ENCODE measurements around the gene IFIH1.

Gene IFIH1

GRCh38 chr2:162257425-162257824 is 61.1 kb downstream of the IFIH1 start:
- DNase-seq (ENCODE audit: low read depth in 2 of 2): no peak

DNA sequence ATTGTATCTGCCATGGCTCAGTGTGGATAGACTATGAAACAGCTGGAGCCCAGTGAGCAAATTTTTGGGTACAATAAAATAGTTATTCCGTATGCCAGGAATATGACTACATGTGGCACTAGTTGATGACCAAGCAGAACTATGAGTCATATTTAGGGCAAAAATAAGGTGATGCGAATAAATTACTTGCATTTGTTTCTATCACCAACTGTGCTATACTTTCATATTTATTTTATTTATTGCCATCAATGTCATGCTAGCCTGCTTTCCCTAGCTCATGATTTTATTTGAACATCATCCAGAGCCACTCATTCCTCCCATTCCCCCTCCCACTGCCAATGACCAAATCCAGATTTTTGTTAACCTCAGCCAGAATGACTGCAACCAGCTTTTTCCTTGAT is 61.9 kb downstream of the IFIH1 start:
- DNase-seq (ENCODE audit: low read depth in 2 of 2): peak in 1 of 2 experiments; percentile 48

- DNase-seq (ENCODE audit: low read depth in 2 of 2): no peak
Measured at GRCh38 chr2:162254236-162254871, 64.1 kb downstream of the IFIH1 start.

- DNase-seq (ENCODE audit: low read depth in 2 of 2): no peak
Measured at GRCh38 chr2:162253435-162253834, 65.0 kb downstream of the IFIH1 start.

DNA sequence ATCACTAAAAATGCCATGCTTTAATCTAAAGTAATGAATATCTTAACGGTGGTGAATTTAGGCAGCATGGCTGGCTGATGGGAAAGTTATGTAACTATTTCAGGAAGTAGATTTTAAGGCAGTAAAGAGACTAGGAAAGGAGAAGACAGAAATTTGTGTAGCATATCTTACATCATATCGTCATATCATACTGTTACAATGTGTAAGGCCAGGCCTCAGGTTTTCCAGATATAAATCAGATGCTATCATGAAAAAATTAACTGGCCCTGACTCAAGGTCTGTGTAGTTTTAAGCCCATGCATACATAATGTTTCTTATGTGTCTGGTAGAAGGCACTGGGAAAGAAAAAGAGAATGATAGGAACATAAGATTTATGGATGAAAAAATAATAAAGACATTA is 66.3 kb downstream of the IFIH1 start:
- DNase-seq (ENCODE audit: low read depth in 2 of 2): peak in 1 of 2 experiments; percentile 41

- DNase-seq (ENCODE audit: low read depth in 2 of 2): peak in 1 of 2 experiments; percentile 42
Measured at GRCh38 chr2:162245781-162246180, 72.7 kb downstream of the IFIH1 start.

DNA sequence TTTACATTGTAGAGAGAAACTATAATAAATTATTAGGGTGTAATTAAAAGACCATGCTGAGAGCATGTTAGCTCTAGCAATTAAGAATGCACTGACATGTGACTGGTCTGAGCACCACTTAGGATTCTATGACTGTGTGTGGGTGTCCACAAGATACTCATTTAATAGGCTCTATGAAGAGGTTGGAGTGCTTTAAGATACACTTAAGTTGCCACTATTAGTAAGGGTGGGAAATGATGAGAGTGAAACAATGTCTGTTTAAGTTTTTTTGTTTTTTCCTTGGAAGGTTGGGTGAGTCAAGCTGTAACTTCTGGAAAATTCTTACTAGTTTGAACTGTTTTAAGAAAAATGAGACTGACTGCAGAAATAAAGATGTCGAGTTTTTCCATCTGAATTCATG is 73.4 kb downstream of the IFIH1 start:
- no peak for DNase-seq (ENCODE audit: low read depth in 2 of 2)

- peak; percentile 75 to 76 for DNase-seq (ENCODE audit: low read depth in 2 of 2)
Measured at GRCh38 chr2:162244541-162245031, 73.9 kb downstream of the IFIH1 start.

GRCh38 chr2:162243715-162244114 is 74.8 kb downstream of the IFIH1 start:
- DNase-seq (ENCODE audit: low read depth in 2 of 2): no peak

DNA sequence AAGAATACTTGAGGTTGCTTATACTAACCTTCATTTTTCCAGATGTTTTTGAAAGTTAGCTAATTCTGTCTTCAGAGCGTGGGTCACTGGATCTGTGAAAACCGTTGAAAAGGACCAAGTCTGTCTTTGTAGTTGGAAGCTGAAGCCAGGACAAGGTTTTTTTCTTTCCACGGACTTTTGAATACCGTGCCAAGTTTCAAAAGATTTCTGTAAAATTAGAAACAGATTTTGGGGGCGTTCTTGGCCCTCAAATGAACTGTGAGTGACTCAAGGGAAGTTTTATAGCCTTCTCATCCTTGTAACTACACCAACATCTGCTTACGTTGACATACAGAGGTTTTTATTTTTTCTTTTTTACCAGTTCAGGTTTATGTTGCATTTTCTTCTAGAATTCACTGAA is 75.2 kb downstream of the IFIH1 start, which contains the start of gene FAP:
TSS of gene FAP (minus strand) at position 152 of the 400 bp plus-strand sequence. CDS start at position 34, 118 bp downstream.
- peak; percentile 92 to 94 for DNase-seq (ENCODE audit: low read depth in 2 of 2)

DNA sequence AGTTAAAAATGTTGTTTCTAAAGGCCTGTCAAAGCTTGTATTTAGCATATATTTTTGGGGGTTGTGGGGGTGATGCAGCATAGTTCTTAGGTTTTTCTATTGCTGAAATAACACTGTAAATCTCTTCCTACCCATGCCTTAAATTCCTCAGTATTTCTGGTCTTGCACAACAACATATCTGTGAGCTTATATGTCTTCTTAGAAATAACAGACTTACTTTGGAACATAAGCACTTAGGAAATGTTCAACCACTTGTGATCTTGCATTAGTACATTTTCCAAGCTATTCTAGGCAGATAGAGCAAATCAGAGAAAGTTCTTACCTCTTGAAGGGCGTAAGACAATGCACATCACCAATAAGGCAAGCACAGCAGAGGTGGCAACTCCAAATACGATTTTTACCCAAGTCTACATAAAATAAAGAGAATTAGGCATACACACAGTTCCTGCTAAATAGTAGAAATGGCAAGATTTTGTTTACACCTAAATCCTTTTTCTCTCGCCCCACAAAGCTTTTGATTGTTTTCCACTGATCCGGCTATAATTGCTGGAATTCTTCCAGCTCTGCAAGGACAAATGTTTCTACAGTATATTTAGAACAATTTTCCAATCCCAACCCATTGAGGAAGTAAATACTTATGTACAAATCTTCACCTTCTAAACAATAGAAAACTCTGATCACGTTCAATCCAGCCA is 75.8 kb downstream of the IFIH1 start:
- peak; percentile 82 to 88 for DNase-seq (ENCODE audit: low read depth in 2 of 2)

GRCh38 chr2:162241571-162241970 is 76.9 kb downstream of the IFIH1 start:
- no peak for DNase-seq (ENCODE audit: low read depth in 2 of 2)

- no peak for DNase-seq (ENCODE audit: low read depth in 2 of 2)
Measured at GRCh38 chr2:162234620-162235462, 83.6 kb downstream of the IFIH1 start.

DNA sequence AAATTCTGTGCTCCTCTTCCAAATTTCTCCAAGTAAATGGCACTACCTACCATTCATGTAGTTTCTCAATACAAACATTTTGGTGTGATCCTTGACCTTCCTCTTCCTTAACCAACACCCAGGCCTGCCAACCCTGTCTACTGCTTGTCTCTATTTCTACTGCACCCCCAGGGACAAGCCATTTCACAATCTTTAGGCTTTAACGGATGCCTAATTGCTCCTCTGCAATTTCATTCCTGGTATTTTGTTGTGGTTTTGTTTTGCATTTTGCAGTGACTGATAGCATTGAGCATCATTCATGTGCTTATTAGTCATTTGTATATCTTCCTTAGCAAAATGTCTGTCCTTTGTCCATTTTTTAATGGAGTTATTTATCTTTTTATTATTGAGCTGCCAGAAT is 85.3 kb downstream of the IFIH1 start:
- DNase-seq (ENCODE audit: low read depth in 2 of 2): peak in 1 of 2 experiments; percentile 54

GRCh38 chr2:162232671-162233070 is 85.8 kb downstream of the IFIH1 start:
- DNase-seq (ENCODE audit: low read depth in 2 of 2): no peak

GRCh38 chr2:162232027-162232426 is 86.5 kb downstream of the IFIH1 start:
- DNase-seq (ENCODE audit: low read depth in 2 of 2): no peak

DNA sequence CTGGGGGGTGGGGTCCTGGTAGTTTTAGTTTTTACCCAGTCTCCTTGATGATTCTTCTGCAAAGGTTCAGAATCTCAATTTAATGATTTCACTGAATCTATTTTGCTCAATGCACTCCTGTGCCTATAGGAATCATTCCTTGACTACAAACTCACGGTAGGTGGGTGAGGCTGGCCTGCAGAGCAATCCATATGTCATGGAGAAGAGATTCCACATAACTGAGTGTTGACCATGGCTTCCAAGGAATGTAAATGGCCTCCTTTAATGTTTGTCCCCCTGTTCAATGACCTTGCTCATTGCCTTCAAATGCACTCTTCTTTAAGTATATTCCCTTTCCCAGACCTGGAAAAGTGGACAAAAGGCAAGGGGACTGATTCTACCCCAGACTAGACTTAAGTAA is 87.7 kb downstream of the IFIH1 start:
- no peak for DNase-seq (ENCODE audit: low read depth in 2 of 2)

- DNase-seq (ENCODE audit: low read depth in 2 of 2): no peak
Measured at GRCh38 chr2:162226836-162227235, 91.6 kb downstream of the IFIH1 start.

DNA sequence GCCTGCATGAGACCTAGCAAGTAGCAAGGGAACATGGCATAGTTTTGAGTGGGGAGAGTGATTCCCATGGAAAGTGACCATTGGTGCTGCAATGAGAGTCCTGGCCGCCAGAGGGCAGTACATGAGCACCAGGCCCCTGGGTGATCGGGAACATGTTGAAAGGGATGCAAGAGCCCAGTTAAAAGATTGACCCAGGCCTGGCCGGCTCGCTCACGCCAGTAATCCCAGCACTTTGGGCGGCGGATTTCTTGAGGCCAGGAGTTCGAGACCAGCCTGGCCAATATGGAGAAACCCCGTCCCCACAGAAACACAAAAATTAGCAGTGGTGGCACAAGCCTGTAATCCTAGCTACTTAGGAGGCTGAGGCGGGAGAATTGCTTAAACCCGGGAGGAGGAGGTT is 97.4 kb downstream of the IFIH1 start:
- DNase-seq (ENCODE audit: low read depth in 2 of 2): no peak

GRCh38 chr2:162220368-162220767 is 98.1 kb downstream of the IFIH1 start:
- DNase-seq (ENCODE audit: low read depth in 2 of 2): no peak

GRCh38 chr2:162219426-162219825 is 99.1 kb downstream of the IFIH1 start:
- DNase-seq (ENCODE audit: low read depth in 2 of 2): no peak

DNA sequence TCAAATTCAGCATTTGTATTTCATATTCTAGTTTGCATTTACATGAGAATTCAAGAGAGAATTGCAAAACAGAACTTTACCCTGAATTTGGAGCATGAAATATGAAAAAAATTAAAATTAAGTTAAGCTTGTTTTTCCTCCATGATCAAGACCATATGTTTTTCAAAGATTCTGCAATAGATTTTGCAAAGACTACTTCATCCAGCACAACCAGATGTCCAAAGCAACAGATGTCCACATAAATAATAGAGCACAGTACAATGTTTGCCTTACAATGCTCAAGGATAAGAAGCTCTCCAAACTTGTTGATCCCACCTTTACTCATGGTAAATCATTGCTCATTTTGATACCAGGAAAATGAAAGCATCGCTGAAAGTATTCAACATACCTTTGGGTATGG is 100.9 kb downstream of the IFIH1 start:
- DNase-seq (ENCODE audit: low read depth in 2 of 2): peak in 1 of 2 experiments; percentile 50

Measured in fibroblast of skin of left biceps (primary cell).